Thyroid gland (tissue), 4 donors: ENCODE data around the gene MAD2L2.

ENCODE experiments used
- CTCF ChIP-seq, 6 experiments: fragments of 200-600 bp in 3 of 6; fragments of 450-650 bp in 3 of 6; sonication (generic) in 3 of 6; IDR thresholded peaks; one replicate each; pipeline ENCODE4 v1.5.1; 2016 to 2019; ENCODE audit warnings: antibody characterized with exemption in 6 of 6, mild to moderate bottlenecking in 2 of 6, inconsistent platforms in 1 of 6, moderate library complexity in 1 of 6
- POLR2A ChIP-seq, 2 donors: fragments of 450-650 bp; IDR thresholded peaks; one replicate each; pipeline ENCODE4 v1.6.1; 2017; ENCODE audit warnings: antibody characterized with exemption in 2 of 2, mild to moderate bottlenecking in 2 of 2, moderate library complexity in 1 of 2

GRCh38 chr1:11695861-11696260 lies 14.9 kb upstream of the MAD2L2 start:
- TF ChIP-seq CTCF (IDR thresholded peaks at IDR 0.05) (no peak), POLR2A (IDR thresholded peaks at IDR 0.05) (no peak)
